Cardiac muscle cell (in vitro differentiated cells and primary cell): ENCODE measurements around the gene PTPN4. TPM values are rescaled to one million over a fixed set of nuclear protein-coding genes. Genes with fewer than 3 reads are reported as not detected.

Experiments
- DNase-seq, 2 donors: peaks; one replicate each; pipeline versions ENCODE4 v3.0.0 to v3.0.0-alpha.2; 2010 to 2017; ENCODE audit warnings: low read depth in 1 of 2, low spot score in 1 of 2
- H3K27ac ChIP-seq: fragments of 200-600 bp; sonication (generic); 2 replicates; pipeline ENCODE4 v1.5.1; 2016
- H3K27me3 ChIP-seq: fragments of 200-600 bp; sonication (generic); 2 replicates; pipeline ENCODE4 v1.6.0; 2016; ENCODE audit warnings: control low read depth
- H3K36me3 ChIP-seq: fragments of 200-600 bp; sonication (generic); 2 replicates; pipeline ENCODE4 v1.5.1; 2016; ENCODE audit warnings: control low read depth
- H3K4me1 ChIP-seq: fragments of 200-600 bp; sonication (generic); 2 replicates; pipeline ENCODE4 v1.8.1; 2017; ENCODE audit warnings: low read depth, mild to moderate bottlenecking, mixed run types
- H3K4me3 ChIP-seq: fragments of 200-600 bp; sonication (generic); 2 replicates; pipeline ENCODE4 v1.5.1; 2016; ENCODE audit warnings: mild to moderate bottlenecking
- H3K9me3 ChIP-seq: fragments of 200-600 bp; sonication (generic); 2 replicates; pipeline ENCODE4 v1.5.1; 2017; ENCODE audit warnings: low read depth, mild to moderate bottlenecking, control low read depth
- polyA plus RNA-seq: library from polyadenylated mRNA; unstranded; fragments of >200 nt; fragmentation: Nextera tagmentation; extraction: Ambion mirVana; gene quantifications from 2 replicates; pipeline ENCODE4 v1.2.1, GENCODE V29; 2016
- total RNA-seq: library from RNA; depleted of rRNA; stranded (reverse); fragments of >200 nt; gene quantifications from 2 replicates; pipeline ENCODE4 v1.2.3, GENCODE V29; 2016
- TF ChIP-seq, protein P1 (sequence below): IDR thresholded peaks from 2 replicates; pipeline ENCODE4 v1.5.1; 2012; ENCODE audit warnings: low read depth, mild to moderate bottlenecking, low read length

Gene PTPN4
- total and polyA plus RNA-seq, 2 experiments from 2014 or later = 26.3 to 70.3 TPM

- TF ChIP-seq, protein P1, sequence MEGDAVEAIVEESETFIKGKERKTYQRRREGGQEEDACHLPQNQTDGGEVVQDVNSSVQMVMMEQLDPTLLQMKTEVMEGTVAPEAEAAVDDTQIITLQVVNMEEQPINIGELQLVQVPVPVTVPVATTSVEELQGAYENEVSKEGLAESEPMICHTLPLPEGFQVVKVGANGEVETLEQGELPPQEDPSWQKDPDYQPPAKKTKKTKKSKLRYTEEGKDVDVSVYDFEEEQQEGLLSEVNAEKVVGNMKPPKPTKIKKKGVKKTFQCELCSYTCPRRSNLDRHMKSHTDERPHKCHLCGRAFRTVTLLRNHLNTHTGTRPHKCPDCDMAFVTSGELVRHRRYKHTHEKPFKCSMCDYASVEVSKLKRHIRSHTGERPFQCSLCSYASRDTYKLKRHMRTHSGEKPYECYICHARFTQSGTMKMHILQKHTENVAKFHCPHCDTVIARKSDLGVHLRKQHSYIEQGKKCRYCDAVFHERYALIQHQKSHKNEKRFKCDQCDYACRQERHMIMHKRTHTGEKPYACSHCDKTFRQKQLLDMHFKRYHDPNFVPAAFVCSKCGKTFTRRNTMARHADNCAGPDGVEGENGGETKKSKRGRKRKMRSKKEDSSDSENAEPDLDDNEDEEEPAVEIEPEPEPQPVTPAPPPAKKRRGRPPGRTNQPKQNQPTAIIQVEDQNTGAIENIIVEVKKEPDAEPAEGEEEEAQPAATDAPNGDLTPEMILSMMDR = no peak
- no peak overlapping the region for H3K27ac ChIP-seq
Observed at GRCh38 chr2:119732601-119733164, 27.0 kb upstream of the PTPN4 start.

GRCh38 chr2:119734047-119734446, 25.7 kb upstream of the PTPN4 start:
- TF ChIP-seq, protein P1 = no peak
- no peak for DNase-seq
- Histone ChIP-seq H3K9me3 (no peaks in the 10 kb centered on the region), H3K4me3 (no peak overlapping the region), H3K36me3 (no peaks in the 10 kb centered on the region), H3K27ac (no peak overlapping the region), H3K27me3 (no peaks in the 10 kb centered on the region), H3K4me1 (no peaks in the 10 kb centered on the region)

More at GRCh38 chr2:119732601-119733164, 27.0 kb upstream of the PTPN4 start:
- DNase-seq = no peak
- no peaks in the 10 kb centered on the region for H3K9me3 ChIP-seq
- H3K27me3 ChIP-seq = no peaks in the 10 kb centered on the region
- no peaks in the 10 kb centered on the region for H3K4me1 ChIP-seq
- no peaks in the 10 kb centered on the region for H3K36me3 ChIP-seq
- H3K4me3 ChIP-seq = no peak overlapping the region

DNA sequence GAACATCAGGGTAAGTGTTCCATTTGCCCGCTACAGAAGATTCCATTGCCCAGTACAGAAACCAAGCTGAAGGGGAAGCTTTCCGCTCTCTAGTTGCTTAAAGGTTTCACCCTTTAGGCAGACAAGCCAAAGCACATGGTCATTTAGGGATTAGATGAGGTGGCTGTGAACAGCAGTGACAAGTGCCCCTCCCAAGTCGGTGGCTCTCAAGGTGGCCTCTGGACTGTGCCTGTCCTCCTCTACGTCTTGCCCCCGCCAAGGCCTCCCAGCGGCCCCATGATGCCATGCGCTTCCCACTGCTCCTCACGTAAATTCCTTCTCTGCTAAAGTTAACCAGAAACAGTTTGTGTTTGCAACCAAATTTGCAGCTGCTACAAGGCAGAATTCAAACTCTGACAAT, 24.2 kb upstream of the PTPN4 start:
- no peaks in the 10 kb centered on the region for H3K36me3 ChIP-seq
- no peaks in the 10 kb centered on the region for H3K27me3 ChIP-seq
- H3K4me1 ChIP-seq = no peaks in the 10 kb centered on the region
- TF ChIP-seq, protein P1 = no peak
- no peak overlapping the region for H3K4me3 ChIP-seq
- DNase-seq = no peak
- H3K9me3 ChIP-seq = no peaks in the 10 kb centered on the region
- no peak overlapping the region for H3K27ac ChIP-seq

- TF ChIP-seq, protein P1 = no peak
- no peak overlapping the region for H3K4me3 ChIP-seq
- no peaks in the 10 kb centered on the region for H3K27me3 ChIP-seq
- no peaks in the 10 kb centered on the region for H3K9me3 ChIP-seq
- no peak overlapping the region for H3K27ac ChIP-seq
- DNase-seq = no peak
- H3K4me1 ChIP-seq = no peaks in the 10 kb centered on the region
- H3K36me3 ChIP-seq = no peaks in the 10 kb centered on the region
Observed at GRCh38 chr2:119736021-119736420, 23.7 kb upstream of the PTPN4 start.

DNA sequence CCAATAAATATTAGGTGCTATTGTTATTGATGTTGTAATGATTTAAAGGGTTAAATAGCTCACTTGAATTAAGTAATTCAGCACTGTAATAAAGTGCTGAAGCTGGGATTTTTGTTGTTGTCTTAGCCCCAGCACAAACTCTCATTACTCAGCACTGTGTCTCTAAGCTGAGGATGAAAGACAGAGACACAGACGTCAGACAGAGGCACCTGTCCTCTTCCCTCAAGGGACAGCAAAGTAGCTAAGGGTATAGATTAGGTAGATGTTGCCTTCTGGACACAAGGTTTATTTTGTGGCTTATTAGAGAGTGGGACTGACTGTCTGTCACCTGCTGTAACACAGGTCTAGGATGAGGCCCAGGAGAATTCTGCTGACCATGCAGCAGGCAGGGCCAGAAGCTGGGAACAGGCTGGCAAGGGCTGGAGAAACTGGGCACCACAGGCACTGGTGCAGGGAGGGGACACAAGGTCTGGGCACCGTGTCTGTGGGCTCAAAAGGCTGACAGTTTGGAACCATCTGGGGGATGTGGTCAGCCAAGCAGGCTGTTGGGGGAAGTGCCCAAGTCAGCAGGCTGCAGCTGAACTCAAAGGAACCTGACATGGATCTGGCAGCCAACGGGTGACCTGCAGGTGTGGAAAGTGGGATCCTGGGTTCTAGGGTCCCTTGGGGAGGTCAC, 20.0 kb upstream of the PTPN4 start:
- TF ChIP-seq, protein P1 = no peak
- H3K9me3 ChIP-seq = no peaks in the 10 kb centered on the region
- H3K4me1 ChIP-seq = no peaks in the 10 kb centered on the region
- H3K27me3 ChIP-seq = peaks cover 1% of the 10 kb centered on the region
- H3K27ac ChIP-seq = no peak overlapping the region
- no peak overlapping the region for H3K4me3 ChIP-seq
- H3K36me3 ChIP-seq = no peaks in the 10 kb centered on the region
- DNase-seq = no peak
